ENCODE results near the gene KRT31.

GRCh38 chr17:41421116-41421515, 23.7 kb upstream of the KRT31 start:
- TF ChIP-seq EZH2 (IDR thresholded peaks at IDR 0.05) (no peak), RAD21 (IDR thresholded peaks at IDR 0.05; ENCODE audit: low read depth) (no peak), POLR2A (IDR thresholded peaks at IDR 0.05; ENCODE audit: borderline replicate concordance, extremely low read depth, insufficient read depth, insufficient read length) (no peak), CTCF (IDR thresholded peaks at IDR 0.05 in 2 of 3, conservative IDR thresholded peaks at IDR 0.05 in 1 of 3; ENCODE audit: borderline replicate concordance in 1 of 3, insufficient read depth in 1 of 3, low read depth in 2 of 3, low read length in 2 of 3) (no peak), YY1 (IDR thresholded peaks at IDR 0.05; ENCODE audit: extremely low read depth, insufficient replicate concordance, low read depth, low read length) (no peak), REST (IDR thresholded peaks at IDR 0.05; ENCODE audit: low read depth) (no peak), SRF (IDR thresholded peaks at IDR 0.05; ENCODE audit: low read depth) (no peak), SP1 (IDR thresholded peaks at IDR 0.05; ENCODE audit: low read depth) (no peak), TCF7L2 (IDR thresholded peaks at IDR 0.05; ENCODE audit: borderline replicate concordance, extremely low read depth, insufficient read depth, insufficient read length) (no peak)

All from HCT116 (cell line).